HG03159 (cell line): ENCODE data around the gene SPINT1.
A peak's percentile ranks its signal among the peaks of the same experiment; 100 is the strongest.
"Not testable (repeated sequence)": the region's sequence is repeated elsewhere in the genome, so short reads cannot be mapped to it uniquely, and the experiment has no call there.

ENCODE experiments used
- ATAC-seq: cut with Tn5 transposase; IDR thresholded peaks from one replicate; pipeline ENCODE4 v1.9.1; 2021; ENCODE audit warnings: mild to moderate bottlenecking, moderate library complexity; ENCODE audit not compliant: unreplicated experiment

SPINT1 gene

GRCh38 chr15:40857601-40858341, 13.9 kb downstream of the SPINT1 start:
- ATAC-seq = no peak

- ATAC-seq = no peak
Observed at GRCh38 chr15:40858706-40859105, 14.9 kb downstream of the SPINT1 start.

GRCh38 chr15:40859206-40859851, 15.5 kb downstream of the SPINT1 start:
- ATAC-seq = no peak

GRCh38 chr15:40861147-40861546, 17.3 kb downstream of the SPINT1 start:
- not testable (repeated sequence) for ATAC-seq

GRCh38 chr15:40863660-40864270, 19.9 kb downstream of the SPINT1 start:
- no peak for ATAC-seq

- ATAC-seq = no peak
Observed at GRCh38 chr15:40867199-40867598, 23.4 kb downstream of the SPINT1 start.

- ATAC-seq = no peak
Observed at GRCh38 chr15:40869686-40870085, 25.8 kb downstream of the SPINT1 start.

GRCh38 chr15:40870716-40871115, 26.9 kb downstream of the SPINT1 start:
- no peak for ATAC-seq

- ATAC-seq = no peak
Observed at GRCh38 chr15:40871749-40872617, 28.1 kb downstream of the SPINT1 start.

- no peak for ATAC-seq
Observed at GRCh38 chr15:40872791-40873693, 29.2 kb downstream of the SPINT1 start.

- ATAC-seq = peak; percentile 49
Observed at GRCh38 chr15:40873694-40874561, 30.1 kb downstream of the SPINT1 start, which contains the start of gene RHOV. Gene RHOV (minus strand): TSS chr15:40874234. CDS start chr15:40874139, 95 bp downstream.

GRCh38 chr15:40875991-40876730, 32.3 kb downstream of the SPINT1 start:
- ATAC-seq = no peak

- no peak for ATAC-seq
Observed at GRCh38 chr15:40877694-40878093, 33.8 kb downstream of the SPINT1 start.

- no peak for ATAC-seq
Observed at GRCh38 chr15:40878785-40879184, 34.9 kb downstream of the SPINT1 start.

- ATAC-seq = no peak
Observed at GRCh38 chr15:40879609-40880008, 35.8 kb downstream of the SPINT1 start.

GRCh38 chr15:40881351-40881750, 37.5 kb downstream of the SPINT1 start:
- ATAC-seq = no peak

GRCh38 chr15:40886586-40886985, 42.7 kb downstream of the SPINT1 start:
- ATAC-seq = no peak

GRCh38 chr15:40889112-40889511, 45.3 kb downstream of the SPINT1 start:
- no peak for ATAC-seq
